ENCODE data around the gene DUXA.
"Not testable (repeated sequence)": the region's sequence is repeated elsewhere in the genome, so short reads cannot be mapped to it uniquely, and the experiment has no call there.

The DUXA gene
- 0 reads per million in 2 experiments for total RNA-seq

DNA sequence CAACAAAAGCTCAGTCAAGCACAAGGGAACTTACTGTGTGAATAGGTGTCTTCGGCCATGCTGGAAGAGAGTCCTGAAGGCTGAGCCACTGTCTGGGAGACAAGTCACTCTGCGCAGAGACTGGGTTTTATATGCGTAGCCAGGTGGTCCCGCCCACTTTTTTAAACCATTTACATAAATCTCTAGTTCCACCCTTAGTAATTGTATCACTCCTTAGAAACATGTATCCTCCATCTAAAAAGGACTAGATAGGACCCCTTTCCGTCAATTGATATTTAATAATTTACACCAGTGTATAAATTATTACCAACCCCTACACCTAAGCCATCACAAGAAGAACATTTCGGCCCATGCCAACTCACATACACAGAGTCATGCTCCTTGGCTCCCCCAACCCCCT is at the start of gene DUXA:
DUXA (minus strand) TSS at position 101 of the 400 bp plus-strand sequence; CDS start at position 59, 42 bp downstream.
- no peak for DNase-seq (ENCODE audit: low read depth)

DNA sequence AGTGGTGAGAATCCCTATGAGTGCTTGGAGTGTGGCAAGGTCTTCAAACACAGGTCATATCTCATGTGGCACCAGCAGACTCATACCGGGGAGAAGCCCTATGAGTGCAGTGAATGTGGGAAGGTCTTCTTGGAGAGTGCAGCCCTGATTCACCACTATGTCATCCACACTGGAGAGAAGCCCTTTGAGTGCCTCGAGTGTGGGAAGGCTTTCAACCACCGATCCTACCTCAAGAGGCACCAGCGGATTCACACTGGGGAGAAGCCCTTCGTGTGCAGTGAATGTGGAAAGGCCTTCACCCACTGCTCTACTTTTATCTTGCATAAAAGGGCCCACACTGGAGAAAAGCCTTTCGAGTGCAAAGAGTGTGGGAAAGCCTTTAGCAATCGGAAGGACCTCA is 44.8 kb upstream of the DUXA start:
- no peak for DNase-seq (ENCODE audit: low read depth)

- DNase-seq (ENCODE audit: low read depth): no peak
Measured at GRCh38 chr19:57210381-57210780, 43.1 kb upstream of the DUXA start.

DNA sequence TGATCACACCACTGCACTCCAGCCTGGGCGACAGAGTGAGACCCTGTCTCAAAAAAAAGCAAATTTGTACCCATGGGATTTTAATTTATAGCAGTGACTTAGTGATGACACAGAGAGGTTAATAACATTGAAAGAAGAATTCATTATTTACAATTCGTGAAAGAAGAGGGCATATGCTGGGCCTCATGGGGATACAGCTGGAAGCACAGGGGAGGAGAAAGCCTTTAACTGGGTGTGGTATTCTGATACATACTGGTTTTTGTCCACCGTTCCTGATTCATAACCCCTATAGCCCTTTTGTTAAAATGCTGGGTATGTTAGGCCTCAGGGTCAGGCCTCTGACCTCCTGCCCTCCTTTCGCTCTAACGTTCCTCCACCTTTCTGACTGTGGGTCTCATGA is 34.9 kb upstream of the DUXA start:
- no peak for DNase-seq (ENCODE audit: low read depth)

DNA sequence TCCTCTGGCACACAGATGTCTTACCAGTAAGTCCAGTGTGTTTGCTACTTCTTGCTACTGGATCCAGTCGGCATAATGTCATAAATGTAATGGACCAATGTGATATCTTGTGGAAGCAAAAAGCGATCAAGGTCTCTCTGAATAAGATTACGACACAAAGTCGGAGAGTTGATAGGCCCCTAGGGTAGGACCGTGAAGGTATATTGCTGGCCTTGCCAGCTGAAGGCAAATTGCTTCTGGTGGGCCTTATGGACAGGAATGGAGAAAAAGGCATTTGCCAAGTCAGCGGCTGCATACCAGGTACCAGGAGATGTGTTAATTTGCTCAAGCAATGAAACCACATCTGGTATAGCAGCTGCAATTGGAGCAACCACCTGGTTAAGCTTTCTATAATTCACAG is 30.6 kb upstream of the DUXA start:
- not testable (repeated sequence) for DNase-seq (ENCODE audit: low read depth)

DNA sequence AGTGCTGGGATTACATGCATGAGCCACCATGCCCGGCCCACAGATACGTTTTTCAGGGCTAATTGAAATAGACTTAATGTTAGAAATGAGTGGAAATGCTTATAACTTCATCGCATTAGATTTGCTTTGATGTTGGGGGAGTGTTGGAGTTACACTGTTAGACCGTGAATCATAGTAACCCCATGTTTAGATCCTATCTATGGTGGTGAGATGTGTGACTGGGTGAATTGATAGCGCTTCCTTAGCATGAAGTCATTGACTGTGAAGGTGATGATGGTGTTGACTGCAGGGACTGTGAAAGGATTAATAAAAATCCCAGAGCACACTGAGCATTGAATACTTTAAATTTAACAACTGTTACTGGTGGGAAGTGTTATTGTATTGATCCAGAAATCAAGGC is 25.7 kb upstream of the DUXA start:
- no peak for DNase-seq (ENCODE audit: low read depth)

DNA sequence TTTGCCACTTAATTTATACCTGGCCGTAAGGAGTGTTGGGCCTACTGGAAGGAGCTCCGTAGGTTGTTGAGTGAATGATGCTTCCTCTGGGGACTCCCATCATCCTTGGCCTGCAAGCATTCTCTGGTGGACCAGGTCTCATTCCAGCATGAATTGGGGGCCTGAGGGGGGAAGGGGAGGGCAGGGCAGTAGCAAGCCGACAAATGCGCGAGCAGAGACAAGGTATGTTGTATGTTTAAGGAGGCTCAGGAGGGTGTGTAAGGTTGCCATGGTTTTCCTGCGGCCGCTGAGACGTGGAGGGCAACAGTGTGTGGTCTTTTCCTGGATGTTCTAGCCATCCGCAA is 24.8 kb upstream of the DUXA start:
- no peak for DNase-seq (ENCODE audit: low read depth)

GRCh38 chr19:57191141-57192076 is 24.1 kb upstream of the DUXA start, which contains the start of gene ZNF264:
TSS of gene ZNF264 (plus strand) at chr19:57191500. CDS start at chr19:57191914, 414 bp downstream.
- DNase-seq (ENCODE audit: low read depth): peak; percentile 80

- no peak for DNase-seq (ENCODE audit: low read depth)
Measured at GRCh38 chr19:57190301-57190700, 23.0 kb upstream of the DUXA start.

DNA sequence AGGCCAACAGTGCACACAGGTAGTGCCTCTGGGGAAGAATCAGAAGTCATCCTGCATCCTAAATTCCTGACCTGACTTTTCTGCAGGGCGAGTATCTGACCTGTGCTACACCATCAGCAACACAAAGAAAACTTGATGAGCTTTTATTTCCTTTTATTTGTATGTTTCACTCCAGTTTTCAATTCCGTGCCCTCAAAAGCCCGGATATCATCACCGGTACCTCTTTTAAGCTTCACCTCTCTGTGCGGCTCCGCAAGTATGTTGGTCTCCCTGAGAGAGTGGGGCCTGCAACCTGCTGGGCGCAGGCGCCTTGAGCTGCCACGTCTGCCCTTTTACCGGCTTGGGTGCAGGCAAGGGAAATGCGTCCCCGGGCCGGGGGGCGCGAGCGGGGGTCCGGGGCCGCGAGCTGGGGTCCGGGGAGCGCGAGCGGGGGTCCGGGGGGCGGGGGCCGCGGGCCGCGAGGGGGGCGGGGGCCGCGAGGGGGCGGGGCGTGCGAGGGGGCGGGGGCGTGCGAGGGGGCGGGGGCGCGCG is 4.3 kb upstream of the DUXA start:
- DNase-seq (ENCODE audit: low read depth): peak; percentile 12

DNA sequence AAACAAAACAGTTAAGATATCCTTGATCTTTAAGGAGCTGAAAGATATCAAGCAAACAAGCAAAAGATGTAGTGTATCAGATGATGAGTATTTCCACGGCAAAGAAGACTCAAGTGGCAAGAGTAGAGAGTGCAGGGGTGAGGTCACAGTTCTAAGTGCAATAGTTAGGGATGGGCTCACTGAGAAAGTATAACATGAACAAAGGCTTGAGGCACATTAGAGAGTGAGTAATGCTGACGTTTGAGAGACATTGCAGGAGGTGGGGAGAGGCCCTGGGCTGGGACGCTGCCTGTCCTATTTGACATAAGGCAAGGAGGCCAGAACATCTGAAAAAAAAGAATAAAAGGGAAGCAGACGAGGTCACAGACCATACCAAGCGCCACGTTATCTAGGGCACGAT is 1.4 kb downstream of the DUXA start:
- DNase-seq (ENCODE audit: low read depth): no peak

- DNase-seq (ENCODE audit: low read depth): no peak
Measured at GRCh38 chr19:57161985-57162539, 5.2 kb downstream of the DUXA start.

GRCh38 chr19:57152921-57153320 is 14.4 kb downstream of the DUXA start:
- DNase-seq (ENCODE audit: low read depth): no peak

DNA sequence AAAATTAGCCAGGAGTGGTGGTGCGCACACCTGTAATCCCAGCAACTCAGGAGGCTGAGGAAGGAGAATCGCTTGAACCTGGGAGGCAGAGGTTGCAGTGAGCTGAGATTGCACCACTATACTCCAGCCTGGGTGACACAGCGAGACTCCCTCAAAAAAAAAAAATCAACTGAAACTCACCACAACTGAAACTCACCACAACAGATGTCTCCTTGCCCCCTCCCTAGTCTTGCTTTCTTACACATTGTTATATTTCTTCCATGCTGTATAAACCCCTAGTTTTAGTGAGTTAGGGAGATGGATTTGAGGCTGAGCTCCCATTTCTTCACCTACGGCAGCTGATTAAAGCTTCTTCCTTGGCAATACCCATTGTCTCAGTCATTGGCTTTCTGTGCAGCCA is 25.6 kb downstream of the DUXA start:
- no peak for DNase-seq (ENCODE audit: low read depth)

DNA sequence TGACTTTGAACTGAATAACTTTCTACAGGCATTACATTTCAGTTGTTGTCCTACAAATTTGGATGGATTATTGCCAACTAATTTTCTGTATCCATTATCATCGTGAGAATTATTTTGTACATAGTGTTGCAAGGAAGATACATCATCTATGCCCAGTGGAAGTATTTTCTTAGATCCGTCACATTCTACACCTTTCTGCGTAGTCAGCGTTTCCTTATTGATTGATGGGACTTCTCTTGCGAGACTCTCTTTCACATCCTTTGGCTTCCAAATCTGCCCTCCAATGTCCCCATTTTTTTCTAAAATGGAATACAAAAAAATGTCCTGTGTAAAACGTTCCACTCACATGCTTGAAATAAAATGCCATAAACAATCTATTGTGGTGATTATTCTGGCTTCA is 31.5 kb downstream of the DUXA start:
- DNase-seq (ENCODE audit: low read depth): no peak

DNA sequence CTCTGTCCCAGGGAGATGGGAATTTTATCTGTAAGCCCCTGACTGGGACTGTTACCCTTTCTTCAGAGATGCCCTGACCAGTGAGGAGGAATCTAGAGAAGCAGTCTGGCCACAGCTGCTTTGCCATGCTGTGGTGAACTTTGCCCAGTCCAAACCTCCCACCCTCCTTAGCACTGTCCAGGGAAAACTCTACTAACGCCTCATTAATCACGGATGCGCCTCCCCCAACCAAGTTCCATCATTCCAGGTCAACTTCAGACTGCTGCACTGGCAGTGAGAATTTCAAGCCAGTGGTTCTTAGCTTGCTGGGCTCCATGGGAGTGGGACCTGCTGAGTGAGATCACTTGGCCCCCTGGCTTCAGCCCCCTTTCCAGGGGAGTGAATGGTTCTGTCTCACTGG is 39.9 kb downstream of the DUXA start:
- DNase-seq (ENCODE audit: low read depth): not testable (repeated sequence)

DNA sequence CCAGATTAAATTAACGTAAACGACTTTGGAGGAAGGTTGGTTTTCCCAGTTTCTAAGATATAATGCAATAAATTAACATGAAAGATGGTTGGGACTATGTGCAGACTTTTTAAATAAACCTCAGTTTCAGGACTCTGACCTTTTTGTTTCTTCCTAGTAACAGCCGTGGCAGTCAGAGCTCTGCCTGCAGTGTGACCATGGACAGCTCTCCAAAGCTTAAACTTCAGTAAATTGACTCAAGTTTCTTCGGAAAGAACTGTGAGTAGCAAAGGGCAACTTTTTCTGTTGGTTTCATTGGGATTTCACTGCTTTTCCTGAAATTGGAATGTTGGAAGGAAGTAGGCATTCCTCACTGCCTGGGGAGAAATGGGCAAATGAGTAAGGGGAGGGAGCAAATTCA is 43.4 kb downstream of the DUXA start:
- DNase-seq (ENCODE audit: low read depth): no peak

- DNase-seq (ENCODE audit: low read depth): no peak
Measured at GRCh38 chr19:57118848-57119247, 48.4 kb downstream of the DUXA start.

DNA sequence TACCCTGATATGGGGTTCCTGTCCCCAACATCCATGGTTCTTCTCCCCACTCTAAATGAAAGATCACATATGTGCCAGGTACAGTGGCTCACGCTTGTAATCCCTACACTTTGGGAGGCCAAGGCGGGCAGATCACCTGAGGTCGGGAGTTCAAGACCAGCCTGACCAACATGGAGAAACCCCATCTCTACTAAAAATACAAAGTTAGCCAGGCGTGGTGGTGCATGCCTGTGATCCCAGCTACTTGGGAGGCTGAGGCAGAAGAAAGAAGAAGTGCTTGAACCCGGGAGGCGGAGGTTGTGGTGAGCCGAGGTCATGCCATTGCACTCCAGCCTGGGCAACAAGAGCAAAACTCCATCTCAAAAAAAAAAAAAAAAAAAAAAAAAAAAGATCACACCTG is 53.8 kb downstream of the DUXA start:
- DNase-seq (ENCODE audit: low read depth): not testable (repeated sequence)

- no peak for DNase-seq (ENCODE audit: low read depth)
Measured at GRCh38 chr19:57111329-57111644, 56.0 kb downstream of the DUXA start.

DNA sequence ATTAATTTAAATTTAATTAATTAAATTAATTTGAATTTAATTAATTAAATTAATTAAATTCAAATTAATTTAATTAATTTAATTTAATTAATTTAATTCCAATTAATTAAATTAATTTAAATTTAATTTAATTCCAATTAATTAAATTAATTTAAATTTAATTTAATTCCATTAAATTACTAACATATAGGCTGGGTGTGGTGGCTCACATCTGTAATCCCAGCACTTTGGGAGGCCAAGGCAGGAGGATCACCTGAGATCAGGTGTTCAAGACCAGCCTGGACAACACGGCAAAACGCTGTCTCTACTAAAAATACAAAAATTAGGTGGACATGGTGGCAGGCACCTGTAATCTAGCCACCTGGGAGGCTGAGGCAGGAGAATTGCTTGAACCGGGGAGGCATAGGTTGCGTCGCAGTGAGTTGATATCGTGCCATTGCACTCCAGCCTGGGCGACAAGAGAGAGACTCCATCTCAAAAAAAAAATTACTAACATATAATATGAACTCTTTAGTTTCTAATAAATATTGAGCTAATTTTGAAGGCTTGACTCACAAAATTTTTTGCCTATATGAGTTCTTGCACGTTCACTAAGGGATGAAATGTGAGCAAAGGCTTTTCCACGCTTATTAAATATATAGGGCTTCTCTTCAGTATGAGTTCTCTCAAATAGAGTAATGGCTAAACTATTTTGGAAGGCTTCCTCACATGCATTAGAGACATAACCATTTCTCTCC is 56.5 kb downstream of the DUXA start:
- DNase-seq (ENCODE audit: low read depth): no peak

DNA sequence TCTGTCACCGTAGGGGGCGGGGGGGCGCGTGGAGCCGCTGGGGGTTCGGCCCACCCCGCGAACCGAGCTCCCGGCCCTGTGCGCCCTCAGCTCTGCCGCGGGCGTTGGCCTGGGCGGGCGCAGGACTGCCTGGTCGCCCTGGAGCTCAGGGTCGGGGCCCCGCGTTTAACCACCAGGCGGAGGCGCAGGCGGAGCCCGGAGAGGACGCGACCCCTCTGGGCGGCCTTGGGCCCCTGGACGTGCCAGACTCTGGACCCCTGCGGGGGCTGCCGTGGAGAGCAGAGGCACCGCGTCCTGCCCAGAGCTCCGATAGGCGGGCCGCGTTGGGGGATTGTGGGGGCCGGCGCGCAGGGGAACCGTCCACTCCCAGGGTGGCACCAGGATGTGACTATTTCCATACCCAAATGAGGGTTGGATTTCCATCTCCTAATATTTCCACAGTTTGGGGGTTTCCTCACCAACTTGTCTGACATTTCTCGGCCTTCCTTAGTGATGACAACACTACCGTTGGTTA is 60.5 kb downstream of the DUXA start:
- DNase-seq (ENCODE audit: low read depth): no peak
